Fibroblast of lung (primary cell): ENCODE results near the gene WDR64.

ENCODE experiments used
- CTCF ChIP-seq, 2 donors: IDR thresholded peaks in 1 of 2; conservative IDR thresholded peaks in 1 of 2; 1 replicate in 1 of 2; 2 replicates in 1 of 2; pipeline ENCODE4 v1.5.1; 2011 to 2012; ENCODE audit warnings: low read length in 2 of 2, control low read depth in 1 of 2, inconsistent platforms in 1 of 2, low read depth in 1 of 2, mild to moderate bottlenecking in 1 of 2
- EZH2 ChIP-seq: IDR thresholded peaks from 2 replicates; pipeline ENCODE4 v1.5.1; 2012; ENCODE audit warnings: low read length, control low read depth, mild to moderate bottlenecking; ENCODE audit errors: missing control alignments

- no peak for TF ChIP-seq CTCF (conservative IDR thresholded peaks at IDR 0.05 in 1 of 2, IDR thresholded peaks at IDR 0.05 in 1 of 2; ENCODE audit: low read depth in 1 of 2, low read length in 2 of 2)
- no peak for TF ChIP-seq EZH2
These were observed 115.7 kb downstream of the WDR64 start for GRCh38 chr1:241767737-241768136.
